Measurements from ENCODE around the gene SPAG16.

Gene SPAG16

GRCh38 chr2:213627835-213628460 lies 343.7 kb downstream of the SPAG16 start (continued):
- no peak for TF ChIP-seq ZNF280C (tag by site-specific recombination; IDR thresholded peaks at IDR 0.05)
- no peak for TF ChIP-seq KLF10 (tag by site-specific recombination; IDR thresholded peaks at IDR 0.05)
- TF ChIP-seq FEZF1 (tag by site-specific recombination; IDR thresholded peaks at IDR 0.05), result no peak
- TF ChIP-seq ZNF624 (tag by site-specific recombination; IDR thresholded peaks at IDR 0.05), result no peak
- TF ChIP-seq AEBP2 (tag by site-specific recombination; IDR thresholded peaks at IDR 0.05; ENCODE audit: borderline replicate concordance), result no peak
- TF ChIP-seq ZNF10 (tag by site-specific recombination; IDR thresholded peaks at IDR 0.05), result no peak
- TF ChIP-seq ZNF311 (tag by site-specific recombination; IDR thresholded peaks at IDR 0.05; ENCODE audit: borderline replicate concordance), result no peak
- no peak for TF ChIP-seq ZBTB48 (tag by site-specific recombination; IDR thresholded peaks at IDR 0.05)
- no peak for TF ChIP-seq KLF7 (tag by site-specific recombination; IDR thresholded peaks at IDR 0.05; ENCODE audit: borderline replicate concordance)
- no peak for TF ChIP-seq ZNF792 (tag by site-specific recombination; IDR thresholded peaks at IDR 0.05)
- TF ChIP-seq, protein P1, sequence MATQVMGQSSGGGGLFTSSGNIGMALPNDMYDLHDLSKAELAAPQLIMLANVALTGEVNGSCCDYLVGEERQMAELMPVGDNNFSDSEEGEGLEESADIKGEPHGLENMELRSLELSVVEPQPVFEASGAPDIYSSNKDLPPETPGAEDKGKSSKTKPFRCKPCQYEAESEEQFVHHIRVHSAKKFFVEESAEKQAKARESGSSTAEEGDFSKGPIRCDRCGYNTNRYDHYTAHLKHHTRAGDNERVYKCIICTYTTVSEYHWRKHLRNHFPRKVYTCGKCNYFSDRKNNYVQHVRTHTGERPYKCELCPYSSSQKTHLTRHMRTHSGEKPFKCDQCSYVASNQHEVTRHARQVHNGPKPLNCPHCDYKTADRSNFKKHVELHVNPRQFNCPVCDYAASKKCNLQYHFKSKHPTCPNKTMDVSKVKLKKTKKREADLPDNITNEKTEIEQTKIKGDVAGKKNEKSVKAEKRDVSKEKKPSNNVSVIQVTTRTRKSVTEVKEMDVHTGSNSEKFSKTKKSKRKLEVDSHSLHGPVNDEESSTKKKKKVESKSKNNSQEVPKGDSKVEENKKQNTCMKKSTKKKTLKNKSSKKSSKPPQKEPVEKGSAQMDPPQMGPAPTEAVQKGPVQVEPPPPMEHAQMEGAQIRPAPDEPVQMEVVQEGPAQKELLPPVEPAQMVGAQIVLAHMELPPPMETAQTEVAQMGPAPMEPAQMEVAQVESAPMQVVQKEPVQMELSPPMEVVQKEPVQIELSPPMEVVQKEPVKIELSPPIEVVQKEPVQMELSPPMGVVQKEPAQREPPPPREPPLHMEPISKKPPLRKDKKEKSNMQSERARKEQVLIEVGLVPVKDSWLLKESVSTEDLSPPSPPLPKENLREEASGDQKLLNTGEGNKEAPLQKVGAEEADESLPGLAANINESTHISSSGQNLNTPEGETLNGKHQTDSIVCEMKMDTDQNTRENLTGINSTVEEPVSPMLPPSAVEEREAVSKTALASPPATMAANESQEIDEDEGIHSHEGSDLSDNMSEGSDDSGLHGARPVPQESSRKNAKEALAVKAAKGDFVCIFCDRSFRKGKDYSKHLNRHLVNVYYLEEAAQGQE (tag by site-specific recombination; IDR thresholded peaks at IDR 0.05), result no peak
- TF ChIP-seq ZNF488 (tag by site-specific recombination; IDR thresholded peaks at IDR 0.05), result no peak

GRCh38 chr2:213640738-213641425 lies 356.6 kb downstream of the SPAG16 start:
- Histone ChIP-seq H3K4me1 (ENCODE audit: control insufficient read depth, insufficient read depth, low read length) (no peaks in the 10 kb centered on the region), H3K27ac (ENCODE audit: extremely low read depth, low read depth, low read length) (no peak overlapping the region), H3K36me3 (ENCODE audit: control insufficient read depth in 2 of 2, insufficient read depth in 1 of 2, low read length in 2 of 2) (no peaks in the 10 kb centered on the region), H3K4me3 (ENCODE audit: low read depth, low read length) (no peak overlapping the region), H3K9me3 (ENCODE audit: control insufficient read depth, insufficient read depth, low read depth, low read length) (no peaks in the 10 kb centered on the region)
- POLR2A ChIA-PET, result no interaction called here
- CTCF ChIA-PET, result no interaction called here
- no peak for TF ChIP-seq ZNF214 (tag by site-specific recombination; IDR thresholded peaks at IDR 0.05; ENCODE audit: borderline replicate concordance)
- no peak for TF ChIP-seq ZNF398 (tag by site-specific recombination; IDR thresholded peaks at IDR 0.05)
- no peak for TF ChIP-seq ZEB2 (tag by site-specific recombination; IDR thresholded peaks at IDR 0.05)
- no peak for TF ChIP-seq ZNF174 (tag by site-specific recombination; IDR thresholded peaks at IDR 0.05)
- no peak for TF ChIP-seq GLI2 (tag by site-specific recombination; IDR thresholded peaks at IDR 0.05; ENCODE audit: borderline replicate concordance, low read depth)
